C4-2B (cell line): ENCODE measurements around the gene TTLL10.

Experiments
- ZFX ChIP-seq: fragments of 450-650 bp; IDR thresholded peaks from 2 replicates; pipeline ENCODE4 v1.6.1; 2017
- TF ChIP-seq, protein P1 (sequence below): fragments of 450-650 bp; conservative IDR thresholded peaks from 2 replicates; pipeline ENCODE4 v1.5.1; 2017; ENCODE audit warnings: mild to moderate bottlenecking

DNA sequence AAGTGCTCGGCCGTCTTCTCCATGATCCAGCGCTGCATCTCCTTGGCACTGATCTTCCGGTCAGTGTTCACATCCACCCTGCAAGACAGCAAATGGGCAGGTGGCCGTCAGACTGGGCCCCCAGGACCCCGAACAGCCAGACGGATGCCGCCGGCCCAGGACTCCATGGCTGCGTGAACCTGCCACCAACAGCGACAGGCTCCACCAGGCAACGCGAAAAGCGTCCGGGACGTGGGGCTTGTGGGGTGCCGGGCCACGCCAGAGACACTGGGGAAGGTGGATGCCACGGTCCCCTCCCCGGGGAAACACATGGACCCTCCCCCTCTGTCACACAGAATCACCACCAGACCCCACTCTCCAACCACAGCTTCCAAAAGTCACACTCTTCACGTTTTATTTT, 50.2 kb downstream of the TTLL10 start:
- TF ChIP-seq, protein P1, sequence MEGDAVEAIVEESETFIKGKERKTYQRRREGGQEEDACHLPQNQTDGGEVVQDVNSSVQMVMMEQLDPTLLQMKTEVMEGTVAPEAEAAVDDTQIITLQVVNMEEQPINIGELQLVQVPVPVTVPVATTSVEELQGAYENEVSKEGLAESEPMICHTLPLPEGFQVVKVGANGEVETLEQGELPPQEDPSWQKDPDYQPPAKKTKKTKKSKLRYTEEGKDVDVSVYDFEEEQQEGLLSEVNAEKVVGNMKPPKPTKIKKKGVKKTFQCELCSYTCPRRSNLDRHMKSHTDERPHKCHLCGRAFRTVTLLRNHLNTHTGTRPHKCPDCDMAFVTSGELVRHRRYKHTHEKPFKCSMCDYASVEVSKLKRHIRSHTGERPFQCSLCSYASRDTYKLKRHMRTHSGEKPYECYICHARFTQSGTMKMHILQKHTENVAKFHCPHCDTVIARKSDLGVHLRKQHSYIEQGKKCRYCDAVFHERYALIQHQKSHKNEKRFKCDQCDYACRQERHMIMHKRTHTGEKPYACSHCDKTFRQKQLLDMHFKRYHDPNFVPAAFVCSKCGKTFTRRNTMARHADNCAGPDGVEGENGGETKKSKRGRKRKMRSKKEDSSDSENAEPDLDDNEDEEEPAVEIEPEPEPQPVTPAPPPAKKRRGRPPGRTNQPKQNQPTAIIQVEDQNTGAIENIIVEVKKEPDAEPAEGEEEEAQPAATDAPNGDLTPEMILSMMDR = no peak
- no peak for TF ChIP-seq ZFX
